GM23248 (cell line): ENCODE measurements around the gene ACY1. TPM values are rescaled to one million over a fixed set of nuclear protein-coding genes. Genes with fewer than 3 reads are reported as not detected.
A peak's percentile ranks its signal among the peaks of the same experiment; 100 is the strongest.

Source experiments
- DNase-seq: peaks from one replicate; pipeline ENCODE4 v3.0.0-alpha.2; 2015
- H2AFZ ChIP-seq: fragments of 200-600 bp; sonication (generic); 2 replicates; pipeline ENCODE4 v1.6.1; 2016; ENCODE audit warnings: antibody characterized with exemption
- H3F3A ChIP-seq: fragments of 200-600 bp; sonication (generic); 2 replicates; pipeline ENCODE4 v1.6.1; 2016; ENCODE audit warnings: mild to moderate bottlenecking, antibody characterized with exemption, mixed run types; ENCODE audit not compliant: insufficient read depth
- H3K27ac ChIP-seq: fragments of 200-600 bp; sonication (generic); 2 replicates; pipeline ENCODE4 v1.5.1; 2016; ENCODE audit warnings: mild to moderate bottlenecking
- H3K27me3 ChIP-seq: fragments of 200-600 bp; sonication (generic); replicated peaks from 2 replicates; pipeline ENCODE4 v1.6.1; 2016; ENCODE audit warnings: mild to moderate bottlenecking; ENCODE audit not compliant: insufficient read depth
- H3K36me3 ChIP-seq: fragments of 200-600 bp; sonication (generic); 2 replicates; pipeline ENCODE4 v1.6.1; 2016; ENCODE audit warnings: low read depth, mild to moderate bottlenecking
- H3K4me1 ChIP-seq: fragments of 200-600 bp; sonication (generic); 2 replicates; pipeline ENCODE4 v1.6.1; 2016; ENCODE audit warnings: mild to moderate bottlenecking; ENCODE audit not compliant: insufficient read depth
- H3K4me2 ChIP-seq: fragments of 200-600 bp; sonication (generic); one replicate; pipeline ENCODE4 v1.6.1; 2016; ENCODE audit warnings: mild to moderate bottlenecking; ENCODE audit not compliant: unreplicated experiment
- H3K4me3 ChIP-seq: fragments of 200-600 bp; sonication (generic); 2 replicates; pipeline ENCODE4 v1.5.1; 2016; ENCODE audit warnings: mild to moderate bottlenecking
- H3K79me2 ChIP-seq: fragments of 200-600 bp; sonication (generic); 2 replicates; pipeline ENCODE4 v1.6.1; 2016; ENCODE audit warnings: mild to moderate bottlenecking; ENCODE audit not compliant: insufficient read depth
- H3K9ac ChIP-seq: fragments of 200-600 bp; sonication (generic); 2 replicates; pipeline ENCODE4 v1.6.1; 2016; ENCODE audit warnings: mild to moderate bottlenecking
- H3K9me2 ChIP-seq: fragments of 200-600 bp; sonication (generic); 2 replicates; pipeline ENCODE4 v1.6.1; 2016; ENCODE audit warnings: mixed run types, mild to moderate bottlenecking, moderate library complexity; ENCODE audit not compliant: insufficient read depth
- H3K9me3 ChIP-seq: fragments of 200-600 bp; sonication (generic); one replicate; pipeline ENCODE4 v1.6.1; 2017; ENCODE audit warnings: low read depth
- H4K20me1 ChIP-seq: fragments of 200-600 bp; sonication (generic); 2 replicates; pipeline ENCODE4 v1.6.0; 2016; ENCODE audit not compliant: insufficient read depth
- EZH2 ChIP-seq: fragments of 200-600 bp; sonication (generic); IDR thresholded peaks from 2 replicates; pipeline ENCODE4 v1.6.1; 2018; ENCODE audit warnings: antibody characterized with exemption, mild to moderate bottlenecking; ENCODE audit not compliant: insufficient read depth, poor library complexity, severe bottlenecking
- EZH2phosphoT487 ChIP-seq: fragments of 200-600 bp; sonication (generic); IDR thresholded peaks from 2 replicates; pipeline ENCODE4 v1.6.1; 2018; ENCODE audit warnings: antibody characterized with exemption, moderate library complexity, mild to moderate bottlenecking, low read depth; ENCODE audit not compliant: insufficient read depth
- WGBS, 2 experiments: methylation state at CpG; one replicate each; pipeline ENCODE4 v1.1.6; 2015 to 2017; ENCODE audit warnings: low lambda C conversion rate in 2 of 2, low coverage in 1 of 2; ENCODE audit errors: missing lambda C conversion rate in 2 of 2; 5-methylcytosine and 5-hydroxymethylcytosine counted together
- in situ Hi-C: fragments of 300-500 bp; cut with MboI; formaldehyde crosslinking; loops from 2 replicates; pipeline ENCODE4 v1.15.0; 2020
- polyA plus RNA-seq: library from polyadenylated mRNA; unstranded; fragments of >200 nt; fragmentation: Nextera tagmentation; extraction: Ambion mirVana; gene quantifications from 2 replicates; pipeline ENCODE4 v1.2.1, GENCODE V29; 2016
- total RNA-seq: library from RNA; depleted of rRNA; stranded (reverse); fragments of >200 nt; shearing (Covaris generic); gene quantifications from 2 replicates; pipeline ENCODE4 v1.2.3, GENCODE V29; 2014

The ACY1 gene
- total and polyA plus RNA-seq, 2 experiments from 2014 or later: 35.8 to 73.6 TPM

DNA sequence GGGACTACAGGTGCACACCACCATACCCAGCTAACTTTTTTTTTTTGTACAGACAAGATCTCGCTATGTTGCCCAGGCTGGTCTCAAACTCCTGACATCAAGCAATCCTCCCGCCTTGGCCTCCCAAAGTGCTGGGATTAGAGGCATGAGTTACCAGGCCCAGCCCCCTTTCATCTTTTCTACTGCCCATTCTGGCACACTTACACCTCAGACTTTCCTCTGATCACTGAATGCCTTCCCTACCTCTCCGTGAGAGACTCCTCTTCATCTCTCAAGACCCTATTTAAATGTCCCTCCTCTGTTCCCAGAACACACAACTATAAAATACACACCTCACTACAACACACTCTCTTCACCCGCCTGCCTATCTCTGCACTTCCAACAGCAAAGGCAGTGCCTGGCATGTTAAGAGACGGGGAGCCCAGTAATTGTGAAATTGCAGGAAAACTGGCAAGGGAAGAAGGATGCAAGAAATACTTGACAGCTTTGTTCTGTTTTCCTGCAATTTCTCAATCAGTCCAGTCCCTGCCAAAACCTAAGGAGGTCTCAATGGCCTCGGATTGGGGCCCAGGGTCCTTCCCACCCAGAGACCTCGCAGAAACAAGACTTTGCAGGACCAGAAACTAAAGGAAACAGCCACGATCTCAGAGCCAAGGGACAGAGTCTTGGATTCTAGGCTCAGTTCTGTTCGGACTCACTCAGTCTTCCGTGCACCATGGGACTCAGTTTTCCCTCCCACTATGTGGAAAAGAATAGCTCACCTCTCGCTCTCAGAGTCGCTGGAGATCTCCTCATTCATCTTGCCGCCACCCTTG lies 42.5 kb upstream of the ACY1 start:
- Histone ChIP-seq H3K27me3 (no peaks in the 10 kb centered on the region), H3K36me3 (no peaks in the 10 kb centered on the region; the same call in 1 of the 2 replicates), H3K9me3 (no peaks in the 10 kb centered on the region), H3K9ac (peak overlapping the region; percentile 89), H3K9me2 (no peaks in the 10 kb centered on the region), H3K4me1 (peaks cover 20% of the 10 kb centered on the region), H3K4me2 (peak overlapping the region; percentile 95), H4K20me1 (no peaks in the 10 kb centered on the region), H3K79me2 (peaks cover 39% of the 10 kb centered on the region), H3K27ac (peak overlapping the region; percentile 69), H3K4me3 (peak overlapping the region; percentile 92), H2AFZ (peak overlapping the region; percentile 76), H3F3A (peaks cover 13% of the 10 kb centered on the region; the same call in 1 of the 2 replicates)
- peak; percentile 72 for DNase-seq
- in situ Hi-C loops: no loop called here
- no peak for TF ChIP-seq EZH2
- TF ChIP-seq EZH2phosphoT487: no peak
- 19 to 24% methylated on average over 13 of the region's 13 CpGs for WGBS, 2 experiments

DNA sequence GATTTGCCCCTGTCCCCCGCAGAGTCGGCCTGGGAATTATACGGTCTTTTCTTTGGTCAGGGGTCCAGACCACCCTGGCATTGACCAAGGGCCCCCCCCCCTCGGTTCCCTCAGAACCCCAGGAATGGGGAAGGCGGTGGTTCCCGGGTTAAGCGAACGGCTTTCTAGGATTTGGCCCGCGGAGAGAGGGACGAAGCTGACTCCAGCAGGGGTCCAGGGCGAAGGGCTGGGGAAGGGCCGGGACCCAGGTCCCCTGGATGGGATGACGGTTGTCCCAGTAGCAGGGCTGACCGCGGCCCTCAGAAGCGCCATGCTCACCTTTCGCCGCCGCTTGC lies 41.9 kb upstream of the ACY1 start:
- Histone ChIP-seq H3K9ac (peak overlapping the region; percentile 89), H3K79me2 (peaks cover 39% of the 10 kb centered on the region), H3K9me3 (no peaks in the 10 kb centered on the region), H2AFZ (peak overlapping the region; percentile 76), H3K4me2 (peak overlapping the region; percentile 95), H3F3A (peaks cover 13% of the 10 kb centered on the region; the same call in 1 of the 2 replicates), H3K4me3 (peak overlapping the region; percentile 92), H3K9me2 (no peaks in the 10 kb centered on the region), H3K27me3 (no peaks in the 10 kb centered on the region), H3K36me3 (no peaks in the 10 kb centered on the region; the same call in 1 of the 2 replicates), H3K27ac (peak overlapping the region; percentile 69), H4K20me1 (no peaks in the 10 kb centered on the region), H3K4me1 (peaks cover 20% of the 10 kb centered on the region)
- TF ChIP-seq EZH2: no peak
- no peak for TF ChIP-seq EZH2phosphoT487
- in situ Hi-C loops: no loop called here
- 0 to 4% methylated on average over 15 to 16 of the region's 20 CpGs for WGBS, 2 experiments
- DNase-seq: no peak

DNA sequence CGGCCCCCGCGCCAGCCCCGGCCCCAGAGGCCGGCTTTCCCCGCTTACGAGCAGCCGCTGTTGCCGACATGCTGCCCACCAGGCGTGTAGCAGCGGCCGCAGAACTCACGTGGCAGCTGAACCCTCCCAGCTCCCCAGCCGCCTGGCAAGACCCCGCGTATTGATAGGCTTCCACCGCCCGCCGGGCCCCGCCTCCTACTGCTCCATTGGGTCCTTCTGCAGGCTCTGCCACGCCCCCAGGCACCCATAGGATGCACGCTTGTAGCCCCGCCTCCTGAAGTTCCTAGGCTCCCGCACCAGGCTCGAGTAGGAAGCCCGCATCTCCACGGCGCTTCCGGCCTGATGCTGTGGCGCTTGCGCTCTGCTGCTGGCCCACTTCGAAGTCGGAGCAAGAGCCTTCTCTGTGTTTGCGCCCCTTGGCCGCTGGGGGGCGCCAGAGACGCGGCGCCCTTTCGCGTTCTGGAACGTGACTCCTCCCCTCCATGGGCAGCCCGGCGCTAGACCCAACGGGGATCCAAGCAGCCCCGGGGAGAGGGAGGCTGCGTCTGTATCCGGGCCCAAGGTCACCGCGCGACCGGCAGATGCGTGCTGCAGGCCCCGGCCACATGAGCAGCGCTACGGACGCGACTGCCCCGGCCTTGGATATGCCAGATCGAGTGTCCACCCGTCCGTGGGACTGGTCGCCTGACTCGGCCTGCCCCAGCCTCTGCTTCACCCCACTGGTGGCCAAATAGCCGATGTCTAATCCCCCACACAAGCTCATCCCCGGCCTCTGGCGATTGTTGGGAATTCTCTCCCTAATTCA lies 41.3 kb upstream of the ACY1 start, which contains the start of the genes PARP3 and RRP9:
Gene PARP3, plus strand, starts transcription at position 566 of the 805 bp plus-strand sequence. CDS start 993 bp downstream, outside the sequence.
Gene RRP9, minus strand, starts transcription at position 107 of the 805 bp plus-strand sequence. Its CDS starts 37 bp downstream, at position 70.
- peaks cover 20% of the 10 kb centered on the region for H3K4me1 ChIP-seq
- H3K27me3 ChIP-seq: no peaks in the 10 kb centered on the region
- peaks cover 39% of the 10 kb centered on the region for H3K79me2 ChIP-seq
- H3K36me3 ChIP-seq: no peaks in the 10 kb centered on the region; the same call in 1 of the 2 replicates
- DNase-seq: peak; percentile 100
- peak within 1 kb of the TSS; percentile 92 for H3K4me3 ChIP-seq
- 0 to 2% methylated on average over 52 to 55 of the region's 67 CpGs for WGBS, 2 experiments
- H3F3A ChIP-seq: peaks cover 13% of the 10 kb centered on the region; the same call in 1 of the 2 replicates
- H3K4me2 ChIP-seq: peak within 1 kb of the TSS; percentile 95
- no peaks in the 10 kb centered on the region for H4K20me1 ChIP-seq
- H3K9me2 ChIP-seq: no peaks in the 10 kb centered on the region
- H3K9ac ChIP-seq: peak within 1 kb of the TSS; percentile 90
- in situ Hi-C loops: no loop called here
- H3K9me3 ChIP-seq: no peaks in the 10 kb centered on the region
- peak within 1 kb of the TSS; percentile 82 for H2AFZ ChIP-seq
- TF ChIP-seq EZH2phosphoT487 (no peak), EZH2 (no peak)
- peak within 1 kb of the TSS; percentile 94 for H3K27ac ChIP-seq
